HPDE6-E6E7 (cell line): ENCODE measurements around the gene TTLL8.
"Not testable (repeated sequence)": the region's sequence is repeated elsewhere in the genome, so short reads cannot be mapped to it uniquely, and the experiment has no call there.

Source experiments
- DNase-seq: peaks from one replicate; pipeline ENCODE4 v3.0.0; 2011; ENCODE audit warnings: missing footprints; ENCODE audit errors: extremely low spot score

The TTLL8 gene

GRCh38 chr22:50001388-50002231, 56.5 kb downstream of the TTLL8 start:
- no peak for DNase-seq

- no peak for DNase-seq
Observed at GRCh38 chr22:50000587-50001387, 57.3 kb downstream of the TTLL8 start.

GRCh38 chr22:49999946-50000586, 58.0 kb downstream of the TTLL8 start:
- no peak for DNase-seq

GRCh38 chr22:49999063-49999945, 58.8 kb downstream of the TTLL8 start:
- no peak for DNase-seq

GRCh38 chr22:49998718-49999062, 59.4 kb downstream of the TTLL8 start:
- DNase-seq, result no peak

- no peak for DNase-seq
Observed at GRCh38 chr22:49997932-49998717, 60.0 kb downstream of the TTLL8 start.

- DNase-seq, result no peak
Observed at GRCh38 chr22:49997251-49997599, 60.9 kb downstream of the TTLL8 start.

- no peak for DNase-seq
Observed at GRCh38 chr22:49996518-49997250, 61.4 kb downstream of the TTLL8 start.

- DNase-seq, result no peak
Observed at GRCh38 chr22:49996119-49996517, 62.0 kb downstream of the TTLL8 start.

GRCh38 chr22:49995361-49996118, 62.6 kb downstream of the TTLL8 start:
- no peak for DNase-seq

- no peak for DNase-seq
Observed at GRCh38 chr22:49995041-49995360, 63.1 kb downstream of the TTLL8 start.

- DNase-seq, result no peak
Observed at GRCh38 chr22:49994361-49995040, 63.6 kb downstream of the TTLL8 start.

GRCh38 chr22:49993649-49994360, 64.3 kb downstream of the TTLL8 start:
- no peak for DNase-seq

GRCh38 chr22:49992921-49993648, 65.0 kb downstream of the TTLL8 start:
- peak; percentile 58 for DNase-seq

- no peak for DNase-seq
Observed at GRCh38 chr22:49991907-49992533, 66.1 kb downstream of the TTLL8 start.

GRCh38 chr22:49991167-49991566, 66.9 kb downstream of the TTLL8 start:
- DNase-seq, result no peak

- DNase-seq, result not testable (repeated sequence)
Observed at GRCh38 chr22:49989826-49990225, 68.3 kb downstream of the TTLL8 start.
